DOHH2 (cell line): ENCODE measurements around the gene PROM1.

Source experiments
- CTCF ChIP-seq: fragments of 200-600 bp; sonication (generic); IDR thresholded peaks from one replicate; pipeline ENCODE4 v1.5.1; 2014; ENCODE audit warnings: antibody characterized with exemption, mild to moderate bottlenecking, low read depth, low read length; ENCODE audit not compliant: poor library complexity, severe bottlenecking
- EZH2phosphoT487 ChIP-seq: fragments of 200-600 bp; sonication (generic); IDR thresholded peaks from 2 replicates; pipeline ENCODE4 v1.6.1; 2017; ENCODE audit warnings: borderline replicate concordance, mild to moderate bottlenecking, antibody characterized with exemption, low read length, moderate library complexity, mixed read lengths

- TF ChIP-seq CTCF, result no peak
- no peak for TF ChIP-seq EZH2phosphoT487
Observed at GRCh38 chr4:15948826-15949225, 135.0 kb downstream of the PROM1 start.
